HG03097 (cell line): Measurements from ENCODE around the gene PAIP2B.
"Not testable (repeated sequence)": the region's sequence is repeated elsewhere in the genome, so short reads cannot be mapped to it uniquely, and the experiment has no call there.

Source experiments
- ATAC-seq: cut with Tn5 transposase; IDR thresholded peaks from one replicate; pipeline ENCODE4 v1.9.1; 2021; ENCODE audit not compliant: unreplicated experiment, low FRiP score

Gene PAIP2B, protein sequence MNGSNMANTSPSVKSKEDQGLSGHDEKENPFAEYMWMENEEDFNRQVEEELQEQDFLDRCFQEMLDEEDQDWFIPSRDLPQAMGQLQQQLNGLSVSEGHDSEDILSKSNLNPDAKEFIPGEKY

GRCh38 chr2:71226965-71227560 is at the start of gene PAIP2B:
Gene PAIP2B, minus strand, starts transcription at chr2:71227103. Its CDS starts 24,514 bp downstream, at chr2:71202589.
- peak; percentile 96 for ATAC-seq

- no peak for ATAC-seq
Measured at GRCh38 chr2:71275939-71276310, 49.0 kb upstream of the PAIP2B start.

DNA sequence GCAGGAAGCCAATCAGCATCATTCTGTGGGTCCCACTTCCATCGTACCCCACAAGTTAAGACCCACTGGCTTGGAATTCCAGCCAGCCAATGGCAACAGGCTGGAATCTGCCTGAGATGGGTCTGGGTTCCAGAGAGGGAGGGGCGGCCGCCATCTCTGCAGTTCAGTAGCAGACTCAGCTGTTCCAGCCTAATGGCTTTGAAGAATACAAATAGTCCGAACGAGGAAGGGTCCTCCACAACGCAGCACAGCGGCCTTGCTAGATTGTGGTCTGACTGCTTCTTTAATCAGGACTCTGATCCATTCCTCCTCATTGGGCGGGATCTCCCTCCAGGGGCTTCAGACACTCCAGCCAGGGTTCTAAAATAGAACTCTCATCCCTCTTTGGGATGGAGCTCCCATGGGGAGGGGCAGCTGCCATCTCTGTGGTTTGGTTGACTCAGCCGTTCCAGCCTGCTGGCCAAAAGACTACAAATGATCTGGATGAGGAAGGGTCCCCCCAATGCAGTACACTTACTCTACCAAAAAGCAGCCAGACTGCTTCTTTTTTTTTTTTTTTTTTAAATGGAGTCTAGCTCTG is 42.7 kb upstream of the PAIP2B start:
- ATAC-seq = no peak

DNA sequence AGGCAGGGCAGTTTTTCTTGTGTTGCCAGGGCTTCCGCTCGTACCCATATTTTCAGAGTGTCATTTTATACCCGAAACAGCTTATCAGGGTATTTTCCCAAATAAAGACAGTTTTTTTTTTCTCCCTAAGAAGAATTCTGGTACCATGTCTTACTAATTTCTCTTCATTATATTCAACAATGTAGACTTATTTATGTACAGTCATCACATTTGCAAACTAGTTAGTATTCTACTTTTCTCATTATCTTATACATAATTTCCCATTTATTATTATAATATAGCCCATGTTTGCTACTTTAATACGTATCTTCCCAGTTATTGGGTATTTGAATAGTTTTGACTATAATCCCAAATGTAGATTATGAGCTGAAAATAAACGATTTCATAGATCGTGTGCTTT is 36.5 kb upstream of the PAIP2B start:
- ATAC-seq = no peak

- ATAC-seq = no peak
Measured at GRCh38 chr2:71261534-71261933, 34.6 kb upstream of the PAIP2B start.

GRCh38 chr2:71256421-71256820 is 29.5 kb upstream of the PAIP2B start:
- no peak for ATAC-seq

DNA sequence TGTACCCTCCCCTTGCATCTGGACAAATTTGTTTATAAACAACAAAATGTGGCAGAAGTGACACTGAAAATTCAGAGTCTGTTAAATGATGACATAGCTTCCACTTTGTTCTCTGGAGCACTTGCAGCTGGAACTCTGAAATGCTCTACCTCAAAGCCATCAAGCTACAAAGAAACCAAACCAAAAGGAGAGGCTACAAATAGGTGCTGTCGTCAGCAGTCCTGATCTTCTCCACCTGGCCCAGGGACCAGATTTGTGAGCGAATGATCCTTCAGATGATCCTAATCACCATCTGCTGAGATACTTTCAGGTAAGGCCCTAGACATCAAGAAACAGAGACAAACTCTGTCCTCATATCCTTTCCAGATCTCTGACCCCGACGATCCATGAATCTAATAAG is 27.9 kb upstream of the PAIP2B start:
- ATAC-seq = no peak

DNA sequence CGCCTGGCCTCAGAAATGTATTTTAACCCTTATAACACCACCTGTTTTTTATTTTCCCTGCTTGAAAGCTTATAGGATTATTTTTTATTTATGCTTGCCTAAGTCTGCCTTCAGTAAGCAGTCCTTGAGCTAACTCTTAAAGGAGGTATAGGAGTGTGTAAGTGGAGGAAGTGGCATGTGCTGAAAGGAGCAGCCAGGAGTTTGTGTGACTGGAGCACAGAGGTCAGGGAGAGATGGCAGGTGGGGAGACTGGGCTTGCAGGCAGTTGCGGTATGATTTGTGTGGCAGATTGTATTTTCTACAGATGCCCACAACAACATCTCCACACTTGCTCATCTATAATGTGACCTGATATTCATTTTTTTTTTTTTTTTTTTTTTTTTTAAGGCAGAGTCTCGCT is 27.2 kb upstream of the PAIP2B start:
- ATAC-seq = no peak

DNA sequence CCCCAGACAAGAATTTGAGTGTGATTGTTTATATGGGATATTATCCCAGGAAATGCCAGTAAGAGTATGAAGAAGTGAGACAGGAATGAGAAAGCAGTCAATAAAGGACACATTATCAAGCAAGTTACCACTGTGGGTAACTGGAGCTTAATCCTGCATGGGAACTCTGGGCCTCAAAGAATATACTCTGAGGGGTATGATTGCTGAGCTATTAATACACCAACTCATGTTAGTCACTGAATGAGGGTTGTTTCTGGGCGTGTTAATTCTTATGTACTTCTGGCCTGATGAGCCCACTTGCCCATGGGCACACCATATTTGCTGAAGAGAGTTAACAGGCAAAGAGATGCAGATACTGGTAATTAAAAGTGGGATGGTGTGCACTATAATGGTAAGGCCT is 26.6 kb upstream of the PAIP2B start:
- no peak for ATAC-seq

GRCh38 chr2:71252862-71253261 is 26.0 kb upstream of the PAIP2B start:
- ATAC-seq = no peak

- no peak for ATAC-seq
Measured at GRCh38 chr2:71250935-71251334, 24.0 kb upstream of the PAIP2B start.

DNA sequence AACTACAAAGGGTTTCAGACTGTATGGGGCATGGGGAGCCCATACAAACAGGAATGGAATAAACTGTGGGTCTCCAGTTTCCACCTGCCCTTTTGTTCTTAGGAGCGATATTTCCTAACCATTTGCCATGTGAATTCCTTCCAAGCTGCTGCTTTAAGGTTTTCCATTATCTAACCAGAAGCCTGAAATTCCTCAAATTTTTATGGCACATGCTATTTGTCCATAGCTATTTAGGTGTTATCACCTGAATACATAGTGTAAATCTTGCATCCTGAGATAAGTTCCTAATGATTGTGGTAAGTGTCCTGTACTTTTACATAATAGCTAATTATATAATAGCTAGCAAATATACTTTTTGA is 17.4 kb upstream of the PAIP2B start:
- no peak for ATAC-seq

- ATAC-seq = no peak
Measured at GRCh38 chr2:71243634-71244301, 16.9 kb upstream of the PAIP2B start.

GRCh38 chr2:71240794-71241193 is 13.9 kb upstream of the PAIP2B start:
- no peak for ATAC-seq

GRCh38 chr2:71238089-71238488 is 11.2 kb upstream of the PAIP2B start:
- no peak for ATAC-seq

DNA sequence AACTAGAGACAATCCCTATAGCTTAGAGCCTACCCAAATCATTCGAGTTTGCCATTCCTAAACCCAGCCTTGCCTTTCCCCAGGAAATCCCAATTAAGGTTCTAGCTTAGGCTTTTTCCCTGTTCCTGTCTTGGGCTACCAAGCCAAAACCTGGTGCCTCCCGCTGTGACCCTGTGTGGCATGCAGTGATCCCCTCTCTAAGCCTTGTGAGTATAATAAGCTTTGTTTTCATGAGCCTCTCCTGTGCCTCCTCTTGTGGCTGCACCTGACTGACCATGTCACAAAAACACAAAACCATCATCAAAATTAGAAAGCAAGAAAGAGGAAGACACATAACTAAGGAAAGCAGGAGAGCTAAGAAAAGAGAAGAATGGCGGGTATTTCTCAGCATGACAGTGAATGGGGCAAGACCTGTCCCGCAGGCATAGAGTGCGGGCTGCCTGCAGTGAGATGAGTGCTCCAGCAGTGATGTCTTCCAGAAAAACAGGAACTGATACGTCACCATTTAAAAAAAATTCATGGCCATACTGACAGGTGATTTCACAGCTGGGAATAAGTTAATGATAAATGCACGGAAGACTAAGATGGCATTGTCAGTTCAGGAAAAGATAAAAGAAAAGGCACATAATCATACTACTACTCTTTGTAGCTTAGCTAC is 9.2 kb upstream of the PAIP2B start:
- ATAC-seq = no peak

GRCh38 chr2:71233072-71233471 is 6.2 kb upstream of the PAIP2B start:
- not testable (repeated sequence) for ATAC-seq

- no peak for ATAC-seq
Measured at GRCh38 chr2:71226096-71226964, 573 bp downstream of the PAIP2B start.

GRCh38 chr2:71224935-71225334 is 2.0 kb downstream of the PAIP2B start:
- no peak for ATAC-seq

GRCh38 chr2:71224457-71224856 is 2.4 kb downstream of the PAIP2B start:
- ATAC-seq = no peak
